PC-9 (cell line): Measurements from ENCODE around the gene F8A3.

Experiments used
- CTCF ChIP-seq: fragments of 200-600 bp; sonication (generic); conservative IDR thresholded peaks from 2 replicates; pipeline ENCODE4 v1.6.1; 2017; ENCODE audit warnings: mixed run types, antibody characterized with exemption, mild to moderate bottlenecking, moderate library complexity
- EZH2 ChIP-seq: fragments of 200-600 bp; sonication (generic); IDR thresholded peaks from 2 replicates; pipeline ENCODE4 v1.8.0; 2017; ENCODE audit warnings: antibody characterized with exemption, low read depth

- TF ChIP-seq CTCF, result no peak
- no peak for TF ChIP-seq EZH2
Observed at GRCh38 chrX:155435744-155436112, 22.7 kb downstream of the F8A3 start.
